ENCODE results near the gene ATAD3C. TPM values are rescaled to one million over a fixed set of nuclear protein-coding genes. Genes with fewer than 3 reads are reported as not detected.

The ATAD3C gene
- total and polyA plus RNA-seq, 2 of the 8 experiments (the other 6 are each of a cell fraction or from before 2014, with no cell fraction given) = 2.0 to 2.7 TPM

DNA sequence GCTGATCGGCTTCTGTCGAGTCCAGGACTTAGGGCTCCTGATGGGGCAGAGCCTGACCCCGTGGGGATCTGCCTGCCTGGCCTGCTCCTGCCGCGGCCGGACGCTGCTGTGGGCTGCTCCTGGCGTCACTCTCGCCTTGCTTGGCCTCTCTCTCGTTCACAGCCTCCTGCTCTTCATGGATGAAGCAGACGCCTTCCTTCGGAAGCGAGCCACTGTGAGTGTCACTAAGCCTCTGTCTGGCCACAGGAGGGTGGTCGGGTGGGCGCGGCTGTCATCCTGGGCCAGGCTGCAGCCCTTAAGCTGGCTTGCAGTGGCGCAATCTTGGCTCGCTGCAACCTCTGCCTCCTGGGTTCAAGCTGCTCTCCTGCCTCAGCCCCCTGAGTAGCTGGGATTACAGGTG is 38.2 kb downstream of the ATAD3C start (continued):
- TF ChIP-seq, protein P1, sequence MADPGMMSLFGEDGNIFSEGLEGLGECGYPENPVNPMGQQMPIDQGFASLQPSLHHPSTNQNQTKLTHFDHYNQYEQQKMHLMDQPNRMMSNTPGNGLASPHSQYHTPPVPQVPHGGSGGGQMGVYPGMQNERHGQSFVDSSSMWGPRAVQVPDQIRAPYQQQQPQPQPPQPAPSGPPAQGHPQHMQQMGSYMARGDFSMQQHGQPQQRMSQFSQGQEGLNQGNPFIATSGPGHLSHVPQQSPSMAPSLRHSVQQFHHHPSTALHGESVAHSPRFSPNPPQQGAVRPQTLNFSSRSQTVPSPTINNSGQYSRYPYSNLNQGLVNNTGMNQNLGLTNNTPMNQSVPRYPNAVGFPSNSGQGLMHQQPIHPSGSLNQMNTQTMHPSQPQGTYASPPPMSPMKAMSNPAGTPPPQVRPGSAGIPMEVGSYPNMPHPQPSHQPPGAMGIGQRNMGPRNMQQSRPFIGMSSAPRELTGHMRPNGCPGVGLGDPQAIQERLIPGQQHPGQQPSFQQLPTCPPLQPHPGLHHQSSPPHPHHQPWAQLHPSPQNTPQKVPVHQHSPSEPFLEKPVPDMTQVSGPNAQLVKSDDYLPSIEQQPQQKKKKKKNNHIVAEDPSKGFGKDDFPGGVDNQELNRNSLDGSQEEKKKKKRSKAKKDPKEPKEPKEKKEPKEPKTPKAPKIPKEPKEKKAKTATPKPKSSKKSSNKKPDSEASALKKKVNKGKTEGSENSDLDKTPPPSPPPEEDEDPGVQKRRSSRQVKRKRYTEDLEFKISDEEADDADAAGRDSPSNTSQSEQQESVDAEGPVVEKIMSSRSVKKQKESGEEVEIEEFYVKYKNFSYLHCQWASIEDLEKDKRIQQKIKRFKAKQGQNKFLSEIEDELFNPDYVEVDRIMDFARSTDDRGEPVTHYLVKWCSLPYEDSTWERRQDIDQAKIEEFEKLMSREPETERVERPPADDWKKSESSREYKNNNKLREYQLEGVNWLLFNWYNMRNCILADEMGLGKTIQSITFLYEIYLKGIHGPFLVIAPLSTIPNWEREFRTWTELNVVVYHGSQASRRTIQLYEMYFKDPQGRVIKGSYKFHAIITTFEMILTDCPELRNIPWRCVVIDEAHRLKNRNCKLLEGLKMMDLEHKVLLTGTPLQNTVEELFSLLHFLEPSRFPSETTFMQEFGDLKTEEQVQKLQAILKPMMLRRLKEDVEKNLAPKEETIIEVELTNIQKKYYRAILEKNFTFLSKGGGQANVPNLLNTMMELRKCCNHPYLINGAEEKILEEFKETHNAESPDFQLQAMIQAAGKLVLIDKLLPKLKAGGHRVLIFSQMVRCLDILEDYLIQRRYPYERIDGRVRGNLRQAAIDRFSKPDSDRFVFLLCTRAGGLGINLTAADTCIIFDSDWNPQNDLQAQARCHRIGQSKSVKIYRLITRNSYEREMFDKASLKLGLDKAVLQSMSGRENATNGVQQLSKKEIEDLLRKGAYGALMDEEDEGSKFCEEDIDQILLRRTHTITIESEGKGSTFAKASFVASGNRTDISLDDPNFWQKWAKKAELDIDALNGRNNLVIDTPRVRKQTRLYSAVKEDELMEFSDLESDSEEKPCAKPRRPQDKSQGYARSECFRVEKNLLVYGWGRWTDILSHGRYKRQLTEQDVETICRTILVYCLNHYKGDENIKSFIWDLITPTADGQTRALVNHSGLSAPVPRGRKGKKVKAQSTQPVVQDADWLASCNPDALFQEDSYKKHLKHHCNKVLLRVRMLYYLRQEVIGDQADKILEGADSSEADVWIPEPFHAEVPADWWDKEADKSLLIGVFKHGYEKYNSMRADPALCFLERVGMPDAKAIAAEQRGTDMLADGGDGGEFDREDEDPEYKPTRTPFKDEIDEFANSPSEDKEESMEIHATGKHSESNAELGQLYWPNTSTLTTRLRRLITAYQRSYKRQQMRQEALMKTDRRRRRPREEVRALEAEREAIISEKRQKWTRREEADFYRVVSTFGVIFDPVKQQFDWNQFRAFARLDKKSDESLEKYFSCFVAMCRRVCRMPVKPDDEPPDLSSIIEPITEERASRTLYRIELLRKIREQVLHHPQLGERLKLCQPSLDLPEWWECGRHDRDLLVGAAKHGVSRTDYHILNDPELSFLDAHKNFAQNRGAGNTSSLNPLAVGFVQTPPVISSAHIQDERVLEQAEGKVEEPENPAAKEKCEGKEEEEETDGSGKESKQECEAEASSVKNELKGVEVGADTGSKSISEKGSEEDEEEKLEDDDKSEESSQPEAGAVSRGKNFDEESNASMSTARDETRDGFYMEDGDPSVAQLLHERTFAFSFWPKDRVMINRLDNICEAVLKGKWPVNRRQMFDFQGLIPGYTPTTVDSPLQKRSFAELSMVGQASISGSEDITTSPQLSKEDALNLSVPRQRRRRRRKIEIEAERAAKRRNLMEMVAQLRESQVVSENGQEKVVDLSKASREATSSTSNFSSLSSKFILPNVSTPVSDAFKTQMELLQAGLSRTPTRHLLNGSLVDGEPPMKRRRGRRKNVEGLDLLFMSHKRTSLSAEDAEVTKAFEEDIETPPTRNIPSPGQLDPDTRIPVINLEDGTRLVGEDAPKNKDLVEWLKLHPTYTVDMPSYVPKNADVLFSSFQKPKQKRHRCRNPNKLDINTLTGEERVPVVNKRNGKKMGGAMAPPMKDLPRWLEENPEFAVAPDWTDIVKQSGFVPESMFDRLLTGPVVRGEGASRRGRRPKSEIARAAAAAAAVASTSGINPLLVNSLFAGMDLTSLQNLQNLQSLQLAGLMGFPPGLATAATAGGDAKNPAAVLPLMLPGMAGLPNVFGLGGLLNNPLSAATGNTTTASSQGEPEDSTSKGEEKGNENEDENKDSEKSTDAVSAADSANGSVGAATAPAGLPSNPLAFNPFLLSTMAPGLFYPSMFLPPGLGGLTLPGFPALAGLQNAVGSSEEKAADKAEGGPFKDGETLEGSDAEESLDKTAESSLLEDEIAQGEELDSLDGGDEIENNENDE (IDR thresholded peaks at IDR 0.05; ENCODE audit: insufficient replicate concordance, low read length) = no peak
- TF ChIP-seq MAFK (IDR thresholded peaks at IDR 0.05; ENCODE audit: low read depth, low read length) (no peak), RNF2 (IDR thresholded peaks at IDR 0.05; ENCODE audit: borderline replicate concordance, low read depth, low read length, missing control alignments, poor library complexity, severe bottlenecking) (no peak), RAD21 (IDR thresholded peaks at IDR 0.05 in 1 of 2, conservative IDR thresholded peaks at IDR 0.05 in 1 of 2; ENCODE audit: low read depth in 2 of 2, low read length in 2 of 2) (no peak)

Data from H1 (cell line).